ENCODE data around the gene PEX11G. TPM values are rescaled to one million over a fixed set of nuclear protein-coding genes. Genes with fewer than 3 reads are reported as not detected.

The PEX11G gene
- total RNA-seq, 1 donor from 2014 or later: 2.1 TPM

- Histone ChIP-seq H3K4me3 (ENCODE audit: low read depth, low read length) (no peak overlapping the region), H3K36me3 (ENCODE audit: control insufficient read depth, insufficient read depth, low read length) (peaks cover 7% of the 10 kb centered on the region), H3K27me3 (ENCODE audit: control insufficient read depth, insufficient read depth, low read length) (no peaks in the 10 kb centered on the region)
- no peak for FAIRE-seq
- DNase-seq (ENCODE audit: low read depth): no peak
- TF ChIP-seq CTCF (IDR thresholded peaks at IDR 0.05; ENCODE audit: insufficient read depth, low read length, severe bottlenecking): no peak
These were observed 38.8 kb upstream of the PEX11G start for GRCh38 chr19:7527516-7528191.

- peaks cover 7% of the 10 kb centered on the region for H3K36me3 ChIP-seq (ENCODE audit: control insufficient read depth, insufficient read depth, low read length)
- no peak for TF ChIP-seq CTCF (IDR thresholded peaks at IDR 0.05; ENCODE audit: insufficient read depth, low read length, severe bottlenecking)
- FAIRE-seq: no peak
- H3K4me3 ChIP-seq (ENCODE audit: low read depth, low read length): no peak overlapping the region
- DNase-seq (ENCODE audit: low read depth): no peak
- H3K27me3 ChIP-seq (ENCODE audit: control insufficient read depth, insufficient read depth, low read length): no peaks in the 10 kb centered on the region
These were observed 37.5 kb upstream of the PEX11G start for GRCh38 chr19:7526059-7526929.

GRCh38 chr19:7524992-7525739, 36.3 kb upstream of the PEX11G start:
- DNase-seq (ENCODE audit: low read depth) (no peak), FAIRE-seq (no peak)
- TF ChIP-seq CTCF (IDR thresholded peaks at IDR 0.05; ENCODE audit: insufficient read depth, low read length, severe bottlenecking): no peak
- H3K36me3 ChIP-seq (ENCODE audit: control insufficient read depth, insufficient read depth, low read length): peaks cover 7% of the 10 kb centered on the region
- no peak overlapping the region for H3K4me3 ChIP-seq (ENCODE audit: low read depth, low read length)
- no peaks in the 10 kb centered on the region for H3K27me3 ChIP-seq (ENCODE audit: control insufficient read depth, insufficient read depth, low read length)

- no peak for TF ChIP-seq CTCF (IDR thresholded peaks at IDR 0.05; ENCODE audit: insufficient read depth, low read length, severe bottlenecking)
- no peak overlapping the region for H3K4me3 ChIP-seq (ENCODE audit: low read depth, low read length)
- H3K36me3 ChIP-seq (ENCODE audit: control insufficient read depth, insufficient read depth, low read length): peaks cover 5% of the 10 kb centered on the region
- no peaks in the 10 kb centered on the region for H3K27me3 ChIP-seq (ENCODE audit: control insufficient read depth, insufficient read depth, low read length)
- DNase-seq (ENCODE audit: low read depth): no peak
- peak; percentile 7 for FAIRE-seq
These were observed 35.7 kb upstream of the PEX11G start for GRCh38 chr19:7524523-7524922.

- no peak for TF ChIP-seq CTCF (IDR thresholded peaks at IDR 0.05; ENCODE audit: insufficient read depth, low read length, severe bottlenecking)
- Histone ChIP-seq H3K4me3 (ENCODE audit: low read depth, low read length) (peak overlapping the region; percentile 62), H3K27me3 (ENCODE audit: control insufficient read depth, insufficient read depth, low read length) (no peaks in the 10 kb centered on the region), H3K36me3 (ENCODE audit: control insufficient read depth, insufficient read depth, low read length) (no peaks in the 10 kb centered on the region)
- FAIRE-seq (no peak), DNase-seq (ENCODE audit: low read depth) (no peak)
These were observed 34.3 kb upstream of the PEX11G start for GRCh38 chr19:7522923-7523667.
